Panc1 (cell line): ENCODE data around the gene CD38. TPM values are rescaled to one million over a fixed set of nuclear protein-coding genes. Genes with fewer than 3 reads are reported as not detected.

Source experiments
- ATAC-seq: fragments of 200-7000 bp; cut with Tn5 transposase; 2 replicates; pipeline ENCODE4 v1.9.1; 2020; ENCODE audit warnings: mild to moderate bottlenecking, moderate library complexity
- BruUV-seq: library from RNA; stranded (reverse); fragments of 400-500 nt; replicated peaks from 2 replicates; lab custom pipeline; 2021; lab: Mats Ljungman, UMichigan
- CTCF ChIA-PET: fragments of 300-600 bp; sonication (Branson Sonifier 250); formaldehyde crosslinking; loops from one replicate; lab custom pipeline; 2022; ENCODE audit warnings: antibody characterized with exemption; lab: Charles Lee
- POLR2A ChIA-PET: fragments of 300-600 bp; sonication (Branson Sonifier 250); formaldehyde crosslinking; loops from one replicate; lab custom pipeline; 2022; ENCODE audit warnings: antibody characterized with exemption; lab: Charles Lee
- DNase-seq: peaks from one replicate; pipeline ENCODE4 v3.0.0-alpha.2; 2010; ENCODE audit warnings: low read depth, low spot score
- H3K27ac ChIP-seq: 2 replicates; pipeline ENCODE4 v1.5.1; 2011; ENCODE audit warnings: mild to moderate bottlenecking, low read length, inconsistent platforms
- H3K27me3 ChIP-seq: fragments of 200-500 bp; sonication (Bioruptor generic); 2 replicates; pipeline ENCODE4 v1.6.0; 2014; ENCODE audit warnings: low read length, inconsistent platforms; ENCODE audit not compliant: control insufficient read depth, insufficient read depth
- H3K36me3 ChIP-seq: fragments of 200-500 bp; sonication (Bioruptor generic); 2 replicates; pipeline ENCODE4 v1.5.1; 2014; ENCODE audit warnings: inconsistent platforms, mild to moderate bottlenecking, low read length, moderate library complexity; ENCODE audit not compliant: control insufficient read depth, insufficient read depth
- H3K4me1 ChIP-seq: 2 replicates; pipeline ENCODE4 v1.5.1; 2011; ENCODE audit warnings: inconsistent platforms, mild to moderate bottlenecking, low read length, moderate library complexity; ENCODE audit not compliant: control insufficient read depth, insufficient read depth
- H3K4me3 ChIP-seq, 2 experiments: 2 replicates each; pipeline ENCODE4 v1.5.1; 2011 to 2012; ENCODE audit warnings: low read depth in 2 of 2, low read length in 2 of 2, mild to moderate bottlenecking in 2 of 2, inconsistent platforms in 1 of 2, moderate library complexity in 1 of 2
- H3K9me3 ChIP-seq: fragments of 200-500 bp; sonication (Bioruptor generic); 2 replicates; pipeline ENCODE4 v1.5.1; 2014; ENCODE audit warnings: low read depth, mild to moderate bottlenecking, inconsistent platforms, low read length, moderate library complexity; ENCODE audit not compliant: control insufficient read depth, insufficient read depth
- CTCF ChIP-seq: fragments of 450-650 bp; IDR thresholded peaks from 2 replicates; pipeline ENCODE4 v1.5.1; 2017; ENCODE audit warnings: mild to moderate bottlenecking
- POLR2AphosphoS5 ChIP-seq: IDR thresholded peaks from 2 replicates; pipeline ENCODE4 v1.6.1; 2012; ENCODE audit warnings: mild to moderate bottlenecking, low read depth, low read length, moderate library complexity
- SIN3A ChIP-seq: IDR thresholded peaks from 2 replicates; pipeline ENCODE4 v1.6.1; 2012; ENCODE audit warnings: low read depth, mild to moderate bottlenecking, low read length, moderate library complexity, borderline replicate concordance; ENCODE audit not compliant: insufficient read depth
- TCF7L2 ChIP-seq: IDR thresholded peaks from 2 replicates; pipeline ENCODE4 v1.6.1; 2011; ENCODE audit warnings: mild to moderate bottlenecking, low read depth, low read length, inconsistent platforms
- in situ Hi-C: cut with HindIII; loops from 2 replicates; pipeline ENCODE4 v1.10.0; 2016; ENCODE audit warnings: low sequenced_read_pairs, low pct_unique_long_range_greater_than_20kb
- intact Hi-C: fragments of 100-400 bp; cut with micrococcal nuclease; formaldehyde crosslinking; loops from one replicate; pipeline ENCODE4 v1.10.0; 2022; ENCODE audit not compliant: unreplicated experiment
- total RNA-seq: library from RNA; stranded (reverse); gene quantifications from one replicate; pipeline ENCODE4 v1.2.1, GENCODE V29; 2021; ENCODE audit not compliant: unreplicated experiment
- TF ChIP-seq, protein P1 (sequence below), 2 experiments: IDR thresholded peaks; 2 replicates each; pipeline ENCODE4 v1.6.1; 2011 to 2012; ENCODE audit warnings: low read depth in 2 of 2, control low read depth in 1 of 2, low read length in 1 of 2, mild to moderate bottlenecking in 1 of 2, moderate library complexity in 1 of 2; ENCODE audit not compliant: insufficient read depth in 1 of 2

The CD38 gene
- total RNA-seq, 1 experiment from 2014 or later, result 0.15 TPM

DNA sequence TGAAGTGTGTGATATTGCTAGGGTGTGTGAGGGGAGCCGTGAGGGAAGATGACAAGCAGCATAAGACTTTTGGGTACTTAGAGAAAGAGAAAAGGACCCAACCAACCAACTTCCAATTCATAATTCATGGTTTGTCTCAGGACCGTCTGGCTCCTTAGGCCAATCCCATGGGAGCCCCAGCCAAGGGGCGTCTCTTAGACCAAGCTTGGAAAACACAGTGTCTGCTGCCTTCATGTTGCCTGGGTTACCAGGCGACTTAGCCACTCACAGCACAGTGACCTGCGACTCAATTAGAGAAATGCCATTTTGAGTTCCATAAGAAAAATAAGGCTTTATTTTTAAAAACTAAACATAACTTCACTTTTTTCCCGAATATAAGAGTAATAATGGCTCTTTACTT, 42.6 kb upstream of the CD38 start:
- BruUV-seq, result no TSS peak
- no peak for TF ChIP-seq POLR2AphosphoS5
- no peak for TF ChIP-seq TCF7L2
- TF ChIP-seq SIN3A, result no peak
- no peak for TF ChIP-seq CTCF
- TF ChIP-seq, protein P1, sequence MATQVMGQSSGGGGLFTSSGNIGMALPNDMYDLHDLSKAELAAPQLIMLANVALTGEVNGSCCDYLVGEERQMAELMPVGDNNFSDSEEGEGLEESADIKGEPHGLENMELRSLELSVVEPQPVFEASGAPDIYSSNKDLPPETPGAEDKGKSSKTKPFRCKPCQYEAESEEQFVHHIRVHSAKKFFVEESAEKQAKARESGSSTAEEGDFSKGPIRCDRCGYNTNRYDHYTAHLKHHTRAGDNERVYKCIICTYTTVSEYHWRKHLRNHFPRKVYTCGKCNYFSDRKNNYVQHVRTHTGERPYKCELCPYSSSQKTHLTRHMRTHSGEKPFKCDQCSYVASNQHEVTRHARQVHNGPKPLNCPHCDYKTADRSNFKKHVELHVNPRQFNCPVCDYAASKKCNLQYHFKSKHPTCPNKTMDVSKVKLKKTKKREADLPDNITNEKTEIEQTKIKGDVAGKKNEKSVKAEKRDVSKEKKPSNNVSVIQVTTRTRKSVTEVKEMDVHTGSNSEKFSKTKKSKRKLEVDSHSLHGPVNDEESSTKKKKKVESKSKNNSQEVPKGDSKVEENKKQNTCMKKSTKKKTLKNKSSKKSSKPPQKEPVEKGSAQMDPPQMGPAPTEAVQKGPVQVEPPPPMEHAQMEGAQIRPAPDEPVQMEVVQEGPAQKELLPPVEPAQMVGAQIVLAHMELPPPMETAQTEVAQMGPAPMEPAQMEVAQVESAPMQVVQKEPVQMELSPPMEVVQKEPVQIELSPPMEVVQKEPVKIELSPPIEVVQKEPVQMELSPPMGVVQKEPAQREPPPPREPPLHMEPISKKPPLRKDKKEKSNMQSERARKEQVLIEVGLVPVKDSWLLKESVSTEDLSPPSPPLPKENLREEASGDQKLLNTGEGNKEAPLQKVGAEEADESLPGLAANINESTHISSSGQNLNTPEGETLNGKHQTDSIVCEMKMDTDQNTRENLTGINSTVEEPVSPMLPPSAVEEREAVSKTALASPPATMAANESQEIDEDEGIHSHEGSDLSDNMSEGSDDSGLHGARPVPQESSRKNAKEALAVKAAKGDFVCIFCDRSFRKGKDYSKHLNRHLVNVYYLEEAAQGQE (IDR thresholded peaks at IDR 0.05; ENCODE audit: insufficient read depth in 1 of 2, low read depth in 2 of 2, low read length in 1 of 2), result no peak
- ATAC-seq, result no peak

GRCh38 chr4:15736514-15737050, 41.5 kb upstream of the CD38 start:
- no peak for ATAC-seq
- CTCF ChIA-PET, result no interaction called here
- Histone ChIP-seq H3K36me3 (no peaks in the 10 kb centered on the region), H3K4me1 (no peaks in the 10 kb centered on the region), H3K4me3 (no peak overlapping the region), H3K9me3 (no peaks in the 10 kb centered on the region), H3K27ac (no peak overlapping the region), H3K27me3 (no peaks in the 10 kb centered on the region)
- in situ Hi-C loops, result no loop called here
- TF ChIP-seq TCF7L2 (no peak), CTCF (no peak), POLR2AphosphoS5 (no peak), SIN3A (no peak)
- TF ChIP-seq, protein P1 (IDR thresholded peaks at IDR 0.05; ENCODE audit: insufficient read depth in 1 of 2, low read depth in 2 of 2, low read length in 1 of 2), result no peak
- no TSS peak for BruUV-seq
- POLR2A ChIA-PET, result no interaction called here
- intact Hi-C loops, result loop anchor here (10.0 kb wide), 1 partner anchor 218 kb away; no protein-coding TSS in a partner anchor
- no peak for DNase-seq

More for the DNA sequence above, 42.6 kb upstream of the CD38 start:
- intact Hi-C loops, result loop anchor here (10.0 kb wide), 1 partner anchor 219 kb away; no protein-coding TSS in a partner anchor
- H3K27ac ChIP-seq, result no peak overlapping the region
- no peak overlapping the region for H3K4me3 ChIP-seq
- no peak for DNase-seq
- H3K36me3 ChIP-seq, result no peaks in the 10 kb centered on the region
- ChIA-PET CTCF (no interaction called here), POLR2A (no interaction called here)
- no peaks in the 10 kb centered on the region for H3K9me3 ChIP-seq
- H3K4me1 ChIP-seq, result no peaks in the 10 kb centered on the region
- in situ Hi-C loops, result no loop called here
- H3K27me3 ChIP-seq, result no peaks in the 10 kb centered on the region
